HepG2 (cell line): ENCODE measurements around the gene TRIM7. TPM values are rescaled to one million over a fixed set of nuclear protein-coding genes. Genes with fewer than 3 reads are reported as not detected.

Experiments
- AHR ChIP-seq: IDR thresholded peaks from 2 replicates; pipeline ENCODE4 v1.6.1; 2018; ENCODE audit warnings: missing genetic modification reagents, missing compliant biosample characterization
- CENPT ChIP-seq: sonication (generic); formaldehyde crosslinking; IDR thresholded peaks from 2 replicates; pipeline ENCODE4 v1.8.0; 2022; ENCODE audit warnings: low read depth, mild to moderate bottlenecking, moderate library complexity, missing genetic modification reagents
- E2F5 ChIP-seq: sonication (generic); formaldehyde crosslinking; conservative IDR thresholded peaks from 2 replicates; pipeline ENCODE4 v1.4.0; 2020; ENCODE audit warnings: missing genetic modification reagents
- ELF4 ChIP-seq: sonication (generic); formaldehyde crosslinking; IDR thresholded peaks from 2 replicates; pipeline ENCODE4 v1.5.0; 2020; ENCODE audit warnings: missing genetic modification reagents, mild to moderate bottlenecking, moderate library complexity, borderline replicate concordance
- HNF4G ChIP-seq, 2 experiments: sonication (generic) in 1 of 2; formaldehyde crosslinking in 1 of 2; IDR thresholded peaks; 2 replicates each; pipeline versions ENCODE4 v1.4.0 to v1.6.1; 2011 to 2020; ENCODE audit warnings: borderline replicate concordance in 2 of 2, low read depth in 2 of 2, mild to moderate bottlenecking in 2 of 2, low read length in 1 of 2, missing genetic modification reagents in 1 of 2, moderate library complexity in 1 of 2
- MAF1 ChIP-seq: sonication (generic); formaldehyde crosslinking; IDR thresholded peaks from 2 replicates; pipeline ENCODE4 v1.5.0; 2020; ENCODE audit warnings: missing genetic modification reagents, borderline replicate concordance
- MYPOP ChIP-seq: sonication (generic); formaldehyde crosslinking; IDR thresholded peaks from 2 replicates; pipeline ENCODE4 v1.8.1; 2023; ENCODE audit warnings: mild to moderate bottlenecking, moderate library complexity, missing genetic modification reagents
- NCOA1 ChIP-seq: sonication (generic); formaldehyde crosslinking; IDR thresholded peaks from 2 replicates; pipeline ENCODE4 v1.9.0; 2021; ENCODE audit warnings: missing genetic modification reagents
- NR1H2 ChIP-seq: sonication (generic); formaldehyde crosslinking; IDR thresholded peaks from 2 replicates; pipeline ENCODE4 v1.8.1; 2022; ENCODE audit warnings: low read depth, missing genetic modification reagents, borderline replicate concordance
- PLRG1 ChIP-seq: fragments of 450-650 bp; conservative IDR thresholded peaks from 2 replicates; pipeline ENCODE4 v1.6.1; 2016
- PRDM15 ChIP-seq: sonication (generic); formaldehyde crosslinking; IDR thresholded peaks from 2 replicates; pipeline ENCODE4 v1.4.0; 2020; ENCODE audit warnings: missing genetic modification reagents
- REXO4 ChIP-seq: sonication (generic); formaldehyde crosslinking; IDR thresholded peaks from 2 replicates; pipeline ENCODE4 v1.8.0; 2022; ENCODE audit warnings: missing genetic modification reagents, mild to moderate bottlenecking, borderline replicate concordance
- TFDP2 ChIP-seq: sonication (generic); formaldehyde crosslinking; IDR thresholded peaks from 2 replicates; pipeline ENCODE4 v1.4.0; 2020; ENCODE audit warnings: missing genetic modification reagents
- ZBTB3 ChIP-seq: sonication (generic); formaldehyde crosslinking; IDR thresholded peaks from 2 replicates; pipeline ENCODE4 v1.4.0; 2020; ENCODE audit warnings: low read depth, mild to moderate bottlenecking, moderate library complexity, missing genetic modification reagents, borderline replicate concordance
- ZBTB7A ChIP-seq: sonication (generic); formaldehyde crosslinking; IDR thresholded peaks from 2 replicates; pipeline ENCODE4 v1.8.0; 2022; ENCODE audit warnings: mild to moderate bottlenecking, missing genetic modification reagents
- ZFP37 ChIP-seq: sonication (generic); formaldehyde crosslinking; IDR thresholded peaks from 2 replicates; pipeline ENCODE4 v1.4.0; 2020; ENCODE audit warnings: missing genetic modification reagents, borderline replicate concordance
- ZNF124 ChIP-seq: sonication (generic); formaldehyde crosslinking; IDR thresholded peaks from 2 replicates; pipeline ENCODE4 v1.4.0; 2020; ENCODE audit warnings: missing genetic modification reagents
- ZNF18 ChIP-seq: sonication (generic); formaldehyde crosslinking; IDR thresholded peaks from 2 replicates; pipeline ENCODE4 v1.8.0; 2022; ENCODE audit warnings: mild to moderate bottlenecking, missing genetic modification reagents; ENCODE audit not compliant: insufficient replicate concordance
- ZNF3 ChIP-seq: IDR thresholded peaks from 2 replicates; pipeline ENCODE4 v1.7.0; 2017; ENCODE audit warnings: inconsistent platforms
- ZNF343 ChIP-seq: sonication (generic); formaldehyde crosslinking; IDR thresholded peaks from 2 replicates; pipeline ENCODE4 v1.4.0; 2020; ENCODE audit warnings: mild to moderate bottlenecking, missing genetic modification reagents
- ZNF777 ChIP-seq: sonication (generic); formaldehyde crosslinking; IDR thresholded peaks from 2 replicates; pipeline ENCODE4 v1.4.0; 2020; ENCODE audit warnings: missing genetic modification reagents
- polyA plus RNA-seq, 8 experiments: library from polyadenylated mRNA; depleted of rRNA in 3 of 8; stranded (reverse) in 7 of 8; unstranded in 1 of 8; fragments of >200 nt; fragmentation: Illumina TruSeq in 4 of 8; extraction: Trizol in 4 of 8; gene quantifications; 2 replicates each; pipeline versions ENCODE4 v1.2.1 to v1.2.3, GENCODE V29; 2011 to 2016; ENCODE audit warnings: low read depth in 4 of 8, missing spikeins in 1 of 8, mixed read lengths in 1 of 8; ENCODE audit not compliant: insufficient read depth in 1 of 8
- total RNA-seq, 5 experiments: library from RNA; depleted of rRNA; stranded (reverse); fragments of >200 nt; fragmentation: Illumina TruSeq; extraction: Trizol; gene quantifications; 2 replicates each; pipeline ENCODE4 v1.2.3, GENCODE V29; 2016; ENCODE audit warnings: low read depth in 1 of 5

TRIM7 gene
- total and polyA plus RNA-seq, 2 of the 13 experiments (the other 11 are each of a cell fraction or from before 2014, with no cell fraction given) = 0.13 TPM; not detected in 1

- TF ChIP-seq PRDM15 = no peak
- peak; percentile 18; the same call in 1 of the 2 replicates for TF ChIP-seq ZBTB7A (CRISPR knock-in tag)
- no peak for TF ChIP-seq ZNF343 (CRISPR knock-in tag)
- TF ChIP-seq ZFP37 (CRISPR knock-in tag) = no peak
- TF ChIP-seq MAF1 (CRISPR knock-in tag) = no peak
- no peak for TF ChIP-seq ZNF3 (CRISPR knock-in tag)
- no peak for TF ChIP-seq AHR (CRISPR knock-in tag)
- 0 out of 2 replicates have a peak, but pooled peaks have one; percentile 26 for TF ChIP-seq NCOA1
- 0 out of 2 replicates have a peak, but pooled peaks have one; percentile 12 for TF ChIP-seq ZNF777 (CRISPR knock-in tag)
- peak; percentile 44 for TF ChIP-seq ZNF18 (CRISPR knock-in tag)
- TF ChIP-seq HNF4G (IDR thresholded peaks at IDR 0.05; ENCODE audit: borderline replicate concordance, low read depth, low read length) = no peak
- no peak for TF ChIP-seq HNF4G (CRISPR knock-in tag; IDR thresholded peaks at IDR 0.05; ENCODE audit: borderline replicate concordance, low read depth)
- 0 out of 2 replicates have a peak, but pooled peaks have one; percentile 6 for TF ChIP-seq E2F5 (CRISPR knock-in tag)
- TF ChIP-seq TFDP2 (CRISPR knock-in tag) = no peak
- no peak for TF ChIP-seq MYPOP (CRISPR knock-in tag)
- no peak for TF ChIP-seq ZBTB3
- no peak for TF ChIP-seq ZNF124 (CRISPR knock-in tag)
- no peak for TF ChIP-seq ELF4 (CRISPR knock-in tag)
- TF ChIP-seq REXO4 = no peak
- TF ChIP-seq PLRG1 = no peak
- TF ChIP-seq NR1H2 = 0 out of 2 replicates have a peak, but pooled peaks have one; percentile 5
- TF ChIP-seq CENPT (CRISPR knock-in tag) = no peak
These were observed 38.1 kb upstream of the TRIM7 start (continued) for GRCh38 chr5:181243018-181243563.
